Type B pancreatic cell (in vitro differentiated cells): ENCODE measurements around the gene HSD17B12. TPM values are rescaled to one million over a fixed set of nuclear protein-coding genes. Genes with fewer than 3 reads are reported as not detected.

ENCODE experiments used
- DNase-seq: peaks from one replicate; pipeline ENCODE4 v3.0.0; 2021; ENCODE audit warnings: mixed read lengths; ENCODE audit not compliant: unreplicated experiment; ENCODE audit errors: extremely low spot score
- H3K27ac Mint-ChIP-seq: 2 replicates; pipeline ENCODE4 v1.8.0; 2021; ENCODE audit warnings: mild to moderate bottlenecking, mixed read lengths
- H3K27me3 Mint-ChIP-seq: 2 replicates; pipeline ENCODE4 v1.8.0; 2021; ENCODE audit warnings: mixed read lengths
- H3K36me3 Mint-ChIP-seq: 2 replicates; pipeline ENCODE4 v1.8.0; 2021; ENCODE audit warnings: mixed read lengths
- H3K4me1 Mint-ChIP-seq: one replicate; pipeline ENCODE4 v1.8.0; 2021; ENCODE audit warnings: mixed read lengths; ENCODE audit not compliant: unreplicated experiment
- H3K4me3 Mint-ChIP-seq: 2 replicates; pipeline ENCODE4 v1.8.0; 2021; ENCODE audit warnings: mild to moderate bottlenecking, mixed read lengths
- H3K9me3 Mint-ChIP-seq: 2 replicates; pipeline ENCODE4 v1.8.0; 2021; ENCODE audit warnings: mixed read lengths
- total RNA-seq: library from RNA; stranded (reverse); gene quantifications from 2 replicates; pipeline ENCODE4 v1.2.1, GENCODE V29; 2021; ENCODE audit warnings: low replicate concordance
- TF ChIP-seq, protein P1 (sequence below): fragments of 200-600 bp; sonication (generic); conservative IDR thresholded peaks from 2 replicates; pipeline ENCODE4 v1.5.0; 2021; ENCODE audit warnings: antibody characterized with exemption, mild to moderate bottlenecking

HSD17B12 gene
- total RNA-seq, 1 donor from 2014 or later: 99.0 TPM

DNA sequence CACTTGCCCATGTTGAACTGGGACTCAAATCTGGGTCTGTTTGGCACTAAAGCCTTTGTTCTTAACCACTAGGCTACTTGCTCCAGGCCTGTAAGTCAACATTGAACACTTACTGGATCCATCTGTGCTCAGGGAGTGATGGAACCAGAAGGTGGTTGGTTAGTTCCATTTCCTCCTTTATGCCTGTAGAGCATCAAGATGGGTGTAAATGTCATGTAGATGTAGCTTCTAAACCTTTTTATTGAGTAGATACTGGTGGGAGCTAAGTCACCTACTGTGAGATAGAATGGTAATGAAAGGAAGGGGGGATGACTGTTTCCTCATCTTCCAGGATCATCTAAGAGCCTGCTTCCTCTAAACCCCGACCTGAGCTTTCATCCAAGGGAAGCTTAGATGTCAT lies 161.5 kb downstream of the HSD17B12 start:
- H3K27me3 Mint-ChIP-seq: no peaks in the 10 kb centered on the region
- H3K36me3 Mint-ChIP-seq: peaks cover 8% of the 10 kb centered on the region
- H3K27ac Mint-ChIP-seq: no peak overlapping the region
- H3K9me3 Mint-ChIP-seq: no peaks in the 10 kb centered on the region
- no peak for DNase-seq
- H3K4me3 Mint-ChIP-seq: no peak overlapping the region
- TF ChIP-seq, protein P1, sequence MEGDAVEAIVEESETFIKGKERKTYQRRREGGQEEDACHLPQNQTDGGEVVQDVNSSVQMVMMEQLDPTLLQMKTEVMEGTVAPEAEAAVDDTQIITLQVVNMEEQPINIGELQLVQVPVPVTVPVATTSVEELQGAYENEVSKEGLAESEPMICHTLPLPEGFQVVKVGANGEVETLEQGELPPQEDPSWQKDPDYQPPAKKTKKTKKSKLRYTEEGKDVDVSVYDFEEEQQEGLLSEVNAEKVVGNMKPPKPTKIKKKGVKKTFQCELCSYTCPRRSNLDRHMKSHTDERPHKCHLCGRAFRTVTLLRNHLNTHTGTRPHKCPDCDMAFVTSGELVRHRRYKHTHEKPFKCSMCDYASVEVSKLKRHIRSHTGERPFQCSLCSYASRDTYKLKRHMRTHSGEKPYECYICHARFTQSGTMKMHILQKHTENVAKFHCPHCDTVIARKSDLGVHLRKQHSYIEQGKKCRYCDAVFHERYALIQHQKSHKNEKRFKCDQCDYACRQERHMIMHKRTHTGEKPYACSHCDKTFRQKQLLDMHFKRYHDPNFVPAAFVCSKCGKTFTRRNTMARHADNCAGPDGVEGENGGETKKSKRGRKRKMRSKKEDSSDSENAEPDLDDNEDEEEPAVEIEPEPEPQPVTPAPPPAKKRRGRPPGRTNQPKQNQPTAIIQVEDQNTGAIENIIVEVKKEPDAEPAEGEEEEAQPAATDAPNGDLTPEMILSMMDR: no peak
- H3K4me1 Mint-ChIP-seq: no peaks in the 10 kb centered on the region

DNA sequence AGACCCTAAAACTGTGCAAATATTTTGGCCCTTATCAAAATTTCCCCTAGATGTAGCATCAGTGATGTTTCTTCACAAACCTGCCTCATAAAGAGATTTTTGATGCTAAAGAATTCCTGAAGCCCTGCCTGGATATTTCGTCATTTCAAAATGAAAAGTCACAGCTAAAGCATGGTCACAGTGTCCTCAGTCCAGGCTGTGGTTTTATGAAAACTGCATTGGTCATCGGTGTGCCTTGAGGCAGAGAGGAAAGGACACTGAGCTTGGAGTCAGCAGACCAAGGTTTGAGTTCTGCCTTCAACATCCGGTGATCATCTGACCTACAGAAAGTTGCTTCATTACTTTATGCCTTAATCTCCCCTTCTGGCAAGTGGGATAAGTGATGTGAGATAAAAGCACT lies 165.3 kb downstream of the HSD17B12 start:
- no peak overlapping the region for H3K4me3 Mint-ChIP-seq
- no peaks in the 10 kb centered on the region for H3K9me3 Mint-ChIP-seq
- TF ChIP-seq, protein P1: no peak
- DNase-seq: no peak
- no peaks in the 10 kb centered on the region for H3K36me3 Mint-ChIP-seq
- H3K4me1 Mint-ChIP-seq: no peaks in the 10 kb centered on the region
- no peak overlapping the region for H3K27ac Mint-ChIP-seq
- no peaks in the 10 kb centered on the region for H3K27me3 Mint-ChIP-seq

DNA sequence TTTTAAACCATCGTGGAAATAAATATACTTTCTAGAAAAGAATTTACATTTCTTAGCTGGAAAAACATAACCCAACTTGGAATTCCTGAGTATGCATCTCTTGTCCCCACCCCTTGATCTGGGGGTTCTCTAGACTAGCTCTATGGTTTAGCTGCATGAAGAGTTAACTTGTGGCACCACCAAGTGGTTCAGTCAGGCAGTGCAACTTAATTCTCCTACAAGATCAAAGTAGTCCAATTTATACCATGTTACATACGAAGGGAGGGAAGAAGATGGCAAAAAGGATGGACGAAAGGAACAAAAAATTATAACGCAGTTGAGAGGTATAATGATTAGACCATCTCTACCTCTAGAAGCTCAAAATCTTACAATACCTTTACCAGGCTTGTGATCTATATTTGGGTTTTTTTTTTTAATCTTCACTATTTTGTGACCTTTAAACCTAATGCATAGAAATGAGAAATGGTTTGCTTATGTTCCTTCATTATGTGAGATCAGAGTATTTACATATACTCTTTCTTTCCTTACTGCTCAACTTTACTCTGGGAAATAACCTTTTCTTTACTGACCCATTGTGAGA lies 171.6 kb downstream of the HSD17B12 start:
- no peak for DNase-seq
- H3K9me3 Mint-ChIP-seq: no peaks in the 10 kb centered on the region
- no peak overlapping the region for H3K4me3 Mint-ChIP-seq
- TF ChIP-seq, protein P1: peak; percentile 88
- H3K36me3 Mint-ChIP-seq: peaks cover 3% of the 10 kb centered on the region
- no peaks in the 10 kb centered on the region for H3K4me1 Mint-ChIP-seq
- H3K27me3 Mint-ChIP-seq: no peaks in the 10 kb centered on the region
- no peak overlapping the region for H3K27ac Mint-ChIP-seq

DNA sequence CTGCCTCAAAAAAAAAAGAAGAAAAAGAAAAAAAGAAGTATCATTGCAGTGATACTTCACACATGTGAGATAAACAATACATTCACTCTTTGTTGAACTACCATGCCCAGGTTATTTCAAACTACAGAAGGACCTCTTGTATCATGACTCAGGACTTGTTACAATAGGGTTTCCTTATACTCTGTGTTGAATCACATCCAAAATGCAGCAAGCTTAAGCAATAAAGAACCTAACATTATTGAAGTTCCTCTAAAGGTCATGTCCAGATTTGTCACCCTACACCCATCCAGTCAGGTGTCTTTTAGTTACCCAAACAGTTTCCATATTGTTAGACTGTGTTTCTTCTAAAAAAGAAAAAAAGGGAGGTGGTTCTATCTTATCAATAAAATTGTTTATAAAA lies 173.2 kb downstream of the HSD17B12 start:
- H3K36me3 Mint-ChIP-seq: peaks cover 3% of the 10 kb centered on the region
- no peaks in the 10 kb centered on the region for H3K4me1 Mint-ChIP-seq
- no peaks in the 10 kb centered on the region for H3K27me3 Mint-ChIP-seq
- DNase-seq: no peak
- TF ChIP-seq, protein P1: no peak
- no peak overlapping the region for H3K4me3 Mint-ChIP-seq
- H3K27ac Mint-ChIP-seq: no peak overlapping the region
- H3K9me3 Mint-ChIP-seq: no peaks in the 10 kb centered on the region

DNA sequence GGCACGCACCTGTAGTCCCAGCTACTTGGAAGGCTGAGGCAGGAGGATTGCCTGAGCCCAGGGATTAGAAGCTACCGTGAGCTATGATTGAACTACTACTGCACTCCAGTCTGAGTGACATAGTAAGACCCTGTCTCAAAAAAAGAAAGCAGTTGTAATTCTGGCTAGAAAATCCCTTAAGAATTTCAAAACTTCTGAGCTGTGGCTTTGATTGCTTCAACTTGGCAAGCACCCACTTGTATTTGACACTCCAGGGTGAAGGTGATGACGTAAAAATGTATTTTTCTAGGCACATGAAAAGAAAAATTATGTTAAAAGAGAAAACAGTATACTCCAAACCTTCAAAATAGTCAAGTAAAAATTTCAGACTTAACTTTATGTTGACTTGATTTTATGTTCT lies 176.5 kb downstream of the HSD17B12 start:
- H3K4me1 Mint-ChIP-seq: no peaks in the 10 kb centered on the region
- TF ChIP-seq, protein P1: no peak
- H3K27ac Mint-ChIP-seq: no peak overlapping the region
- no peak overlapping the region for H3K4me3 Mint-ChIP-seq
- H3K27me3 Mint-ChIP-seq: no peaks in the 10 kb centered on the region
- DNase-seq: no peak
- peaks cover 5% of the 10 kb centered on the region for H3K9me3 Mint-ChIP-seq
- H3K36me3 Mint-ChIP-seq: peaks cover 8% of the 10 kb centered on the region

DNA sequence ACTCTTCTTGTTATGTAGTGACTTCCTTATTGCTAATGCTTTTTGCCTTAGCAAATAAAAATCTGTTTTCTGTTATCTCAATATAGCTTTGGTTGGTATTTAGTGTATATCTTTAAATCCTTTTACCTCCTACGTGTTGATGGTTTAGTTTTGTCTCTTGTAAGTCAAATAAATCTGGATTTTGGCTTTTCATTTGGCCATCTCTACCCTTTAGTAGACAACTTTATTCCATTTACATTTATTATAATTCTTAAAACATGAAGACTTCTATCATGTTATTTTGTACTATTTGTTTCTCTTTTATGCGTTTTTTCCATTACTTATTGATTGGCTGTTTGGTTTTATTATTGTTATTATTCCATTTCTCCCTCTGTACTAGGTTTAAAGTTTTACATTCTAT lies 180.6 kb downstream of the HSD17B12 start:
- Mint-ChIP-seq H3K27me3 (no peaks in the 10 kb centered on the region), H3K27ac (no peak overlapping the region), H3K4me3 (no peak overlapping the region), H3K9me3 (peaks cover 5% of the 10 kb centered on the region), H3K4me1 (no peaks in the 10 kb centered on the region), H3K36me3 (peaks cover 5% of the 10 kb centered on the region)
- TF ChIP-seq, protein P1: no peak
- no peak for DNase-seq
